Metanephros (tissue), 1 donor: ENCODE data around the gene DOP1B. TPM values are rescaled to one million over a fixed set of nuclear protein-coding genes. Genes with fewer than 3 reads are reported as not detected.

ENCODE experiments used
- total RNA-seq: library from RNA; depleted of rRNA; stranded (reverse); fragments of >200 nt; gene quantifications from one replicate; pipeline ENCODE4 v1.2.3, GENCODE V29; 2014

Gene DOP1B, protein sequence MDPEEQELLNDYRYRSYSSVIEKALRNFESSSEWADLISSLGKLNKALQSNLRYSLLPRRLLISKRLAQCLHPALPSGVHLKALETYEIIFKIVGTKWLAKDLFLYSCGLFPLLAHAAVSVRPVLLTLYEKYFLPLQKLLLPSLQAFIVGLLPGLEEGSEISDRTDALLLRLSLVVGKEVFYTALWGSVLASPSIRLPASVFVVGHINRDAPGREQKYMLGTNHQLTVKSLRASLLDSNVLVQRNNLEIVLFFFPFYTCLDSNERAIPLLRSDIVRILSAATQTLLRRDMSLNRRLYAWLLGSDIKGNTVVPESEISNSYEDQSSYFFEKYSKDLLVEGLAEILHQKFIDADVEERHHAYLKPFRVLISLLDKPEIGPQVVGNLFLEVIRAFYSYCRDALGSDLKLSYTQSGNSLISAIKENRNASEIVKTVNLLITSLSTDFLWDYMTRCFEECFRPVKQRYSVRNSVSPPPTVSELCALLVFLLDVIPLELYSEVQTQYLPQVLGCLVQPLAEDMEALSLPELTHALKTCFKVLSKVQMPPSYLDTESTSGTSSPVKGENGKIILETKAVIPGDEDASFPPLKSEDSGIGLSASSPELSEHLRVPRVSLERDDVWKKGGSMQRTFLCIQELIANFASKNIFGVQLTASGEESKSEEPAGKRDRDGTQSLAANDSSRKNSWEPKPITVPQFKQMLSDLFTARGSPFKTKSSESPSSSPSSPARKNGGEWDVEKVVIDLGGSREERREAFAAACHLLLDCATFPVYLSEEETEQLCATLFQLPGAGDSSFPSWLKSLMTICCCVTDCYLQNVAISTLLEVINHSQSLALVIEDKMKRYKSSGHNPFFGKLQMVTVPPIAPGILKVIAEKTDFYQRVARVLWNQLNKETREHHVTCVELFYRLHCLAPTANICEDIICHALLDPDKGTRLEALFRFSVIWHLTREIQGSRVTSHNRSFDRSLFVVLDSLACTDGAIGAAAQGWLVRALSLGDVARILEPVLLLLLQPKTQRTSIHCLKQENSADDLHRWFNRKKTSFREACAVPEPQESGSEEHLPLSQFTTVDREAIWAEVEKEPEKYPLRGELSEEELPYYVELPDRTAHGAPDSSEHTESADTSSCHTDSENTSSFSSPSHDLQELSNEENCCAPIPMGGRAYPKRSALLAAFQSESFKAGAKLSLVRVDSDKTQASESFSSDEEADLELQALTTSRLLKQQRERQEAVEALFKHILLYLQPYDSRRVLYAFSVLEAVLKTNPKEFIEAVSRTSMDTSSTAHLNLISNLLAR (N-terminal part only)
- 12.9 TPM for total RNA-seq

DNA sequence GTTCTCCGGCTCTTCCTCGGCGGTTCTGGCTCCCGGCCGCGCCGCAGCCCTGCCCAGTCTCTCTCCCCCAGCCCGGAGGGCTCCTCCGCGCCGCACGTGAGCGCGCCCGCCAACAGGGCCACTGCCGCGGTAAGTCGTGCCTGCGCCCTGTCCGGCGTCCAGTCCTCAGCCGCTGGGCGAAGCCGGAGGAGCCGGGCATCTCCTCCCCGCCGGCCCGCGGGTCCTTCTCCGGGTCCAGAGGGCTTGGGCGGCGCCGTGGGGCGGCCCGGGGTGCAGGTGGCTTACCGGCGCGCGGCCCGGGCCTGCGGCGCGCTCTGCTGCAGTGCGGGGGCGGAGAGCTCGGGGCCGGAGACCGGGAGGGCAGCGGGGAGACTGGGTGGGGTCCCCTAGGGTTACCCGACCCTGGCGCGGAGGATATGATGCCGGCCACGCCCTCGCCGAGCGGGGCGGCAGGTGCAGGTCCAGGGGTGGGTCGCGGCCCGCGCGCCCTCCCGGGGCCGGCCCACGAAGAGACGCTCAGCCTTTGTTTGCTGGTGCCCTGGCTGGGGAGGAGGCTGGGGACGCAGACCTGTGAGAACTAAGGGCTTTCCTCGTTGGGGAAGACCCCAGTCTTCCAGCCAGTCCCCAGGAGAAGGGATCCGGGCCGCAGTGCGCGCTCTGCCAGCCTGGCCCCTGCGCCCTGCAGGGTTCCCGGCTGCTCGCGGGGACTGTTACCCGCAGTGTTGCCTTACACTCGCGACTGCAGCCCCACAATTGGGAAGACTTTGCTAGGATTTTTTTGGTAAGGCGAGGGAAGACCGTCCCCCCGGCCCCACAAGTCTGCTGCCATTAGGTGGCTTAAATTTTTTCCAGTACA is at the start of gene DOP1B:
Gene DOP1B (plus strand): TSS at position 10 of the 856 bp plus-strand sequence. CDS start 7,910 bp downstream, outside the sequence.

DNA sequence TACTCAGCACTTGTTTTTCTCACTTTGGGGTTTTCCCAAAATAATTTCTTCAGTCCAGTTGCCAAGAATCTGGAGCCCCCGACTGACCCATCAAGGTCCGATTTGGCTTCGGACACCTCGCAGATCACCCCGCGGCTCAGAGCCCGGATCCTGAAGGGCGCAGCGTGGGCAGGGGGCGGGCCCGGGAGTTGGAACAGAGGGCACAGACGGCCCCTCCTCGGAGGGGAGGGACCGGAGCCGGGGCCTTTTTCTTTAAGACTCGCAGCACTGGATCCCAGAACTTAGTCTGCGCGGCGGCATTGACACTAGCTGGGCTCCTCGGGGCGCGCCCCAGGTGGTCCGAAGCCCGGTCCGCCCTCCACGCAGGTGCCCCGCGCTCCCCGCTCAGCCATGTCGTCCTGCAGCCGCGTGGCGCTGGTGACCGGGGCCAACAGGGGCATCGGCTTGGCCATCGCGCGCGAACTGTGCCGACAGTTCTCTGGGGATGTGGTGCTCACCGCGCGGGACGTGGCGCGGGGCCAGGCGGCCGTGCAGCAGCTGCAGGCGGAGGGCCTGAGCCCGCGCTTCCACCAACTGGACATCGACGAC is 21.7 kb upstream of the DOP1B start, which contains the start of gene CBR3:
Gene CBR3 (plus strand): TSS at position 277 of the 588 bp plus-strand sequence. CDS start 114 bp downstream, at position 391.

Other genes with a start within 250 kb of the DOP1B start
- gene SETD4, start 96.3 kb upstream of the DOP1B start, total RNA-seq = 25.5 TPM
- gene CBR1, start 86.8 kb upstream of the DOP1B start, total RNA-seq = 110 TPM
- 2.3 TPM for gene CBR3, start 21.7 kb upstream of the DOP1B start, total RNA-seq
- gene MORC3, start 163.4 kb downstream of the DOP1B start, total RNA-seq = 45.9 TPM
- gene CHAF1B, start 228.6 kb downstream of the DOP1B start, total RNA-seq = 4.7 TPM